WTC11 (cell line): ENCODE measurements around the gene NSG1. TPM values are rescaled to one million over a fixed set of nuclear protein-coding genes. Genes with fewer than 3 reads are reported as not detected.

Experiments used
- ATAC-seq: fragments of 200-7000 bp; cut with Tn5 transposase; 2 replicates; pipeline ENCODE4 v1.10.0; 2021; ENCODE audit warnings: mild to moderate bottlenecking, moderate library complexity
- CTCF ChIA-PET: fragments of 300-600 bp; sonication (Branson Sonifier 250); formaldehyde crosslinking; loops from one replicate; lab custom pipeline; 2021; ENCODE audit warnings: antibody characterized with exemption; lab: Charles Lee
- POLR2A ChIA-PET: fragments of 350-600 bp; sonication (Branson Sonifier 250); formaldehyde crosslinking; loops from one replicate; lab custom pipeline; 2021; ENCODE audit warnings: antibody characterized with exemption; lab: Charles Lee
- DNase-seq: peaks from one replicate; pipeline ENCODE4 v3.0.0; 2021; ENCODE audit warnings: low spot score
- H3K27ac Mint-ChIP-seq: 2 replicates; pipeline ENCODE4 v1.8.0; 2021; ENCODE audit warnings: mixed read lengths
- H3K27me3 Mint-ChIP-seq: 2 replicates; pipeline ENCODE4 v1.8.0; 2021; ENCODE audit warnings: low read depth, mild to moderate bottlenecking, moderate library complexity, mixed read lengths
- H3K36me3 Mint-ChIP-seq: 2 replicates; pipeline ENCODE4 v1.8.0; 2021; ENCODE audit warnings: mixed read lengths
- H3K4me1 Mint-ChIP-seq: 2 replicates; pipeline ENCODE4 v1.8.0; 2022; ENCODE audit warnings: mixed read lengths
- H3K4me3 Mint-ChIP-seq: 2 replicates; pipeline ENCODE4 v1.8.0; 2021; ENCODE audit warnings: mild to moderate bottlenecking, moderate library complexity, mixed read lengths
- H3K9me3 Mint-ChIP-seq: 2 replicates; pipeline ENCODE4 v1.8.0; 2021; ENCODE audit warnings: mixed read lengths
- AFF4 ChIP-seq: sonication (generic); formaldehyde crosslinking; IDR thresholded peaks from 2 replicates; pipeline ENCODE4 v1.8.1; 2023; ENCODE audit warnings: mild to moderate bottlenecking, missing genetic modification reagents, borderline replicate concordance
- ARID4B ChIP-seq: sonication (generic); formaldehyde crosslinking; IDR thresholded peaks from 2 replicates; pipeline ENCODE4 v1.8.0; 2023; ENCODE audit warnings: missing genetic modification reagents, mild to moderate bottlenecking, borderline replicate concordance
- CREM ChIP-seq: sonication (generic); formaldehyde crosslinking; IDR thresholded peaks from 2 replicates; pipeline ENCODE4 v1.8.1; 2022; ENCODE audit warnings: mild to moderate bottlenecking, missing genetic modification reagents, moderate library complexity
- ELF4 ChIP-seq: sonication (generic); formaldehyde crosslinking; IDR thresholded peaks from 2 replicates; pipeline ENCODE4 v1.8.1; 2022; ENCODE audit warnings: low read depth, mild to moderate bottlenecking, moderate library complexity, missing genetic modification reagents
- EMX1 ChIP-seq: fragments of 250-450 bp; sonication (Bioruptor Pico); IDR thresholded peaks from 2 replicates; pipeline ENCODE4 v1.8.0; 2021; ENCODE audit warnings: mild to moderate bottlenecking
- ESRRA ChIP-seq: sonication (generic); formaldehyde crosslinking; IDR thresholded peaks from 2 replicates; pipeline ENCODE4 v1.8.1; 2022; ENCODE audit warnings: mild to moderate bottlenecking, missing genetic modification reagents, borderline replicate concordance
- FOXJ3 ChIP-seq: sonication (generic); formaldehyde crosslinking; IDR thresholded peaks from 2 replicates; pipeline ENCODE4 v1.9.0; 2021; ENCODE audit warnings: missing genetic modification reagents, mild to moderate bottlenecking, borderline replicate concordance
- JUN ChIP-seq: sonication (generic); formaldehyde crosslinking; IDR thresholded peaks from 2 replicates; pipeline ENCODE4 v1.8.0; 2023; ENCODE audit warnings: mild to moderate bottlenecking, missing genetic modification reagents
- NFYB ChIP-seq: sonication (generic); formaldehyde crosslinking; conservative IDR thresholded peaks from 2 replicates; pipeline ENCODE4 v1.8.0; 2022; ENCODE audit warnings: low read depth, missing genetic modification reagents
- STAT6 ChIP-seq: sonication (generic); formaldehyde crosslinking; conservative IDR thresholded peaks from 2 replicates; pipeline ENCODE4 v1.8.1; 2023; ENCODE audit warnings: mild to moderate bottlenecking, low read depth, missing genetic modification reagents, moderate library complexity
- ZNF219 ChIP-seq: sonication (generic); formaldehyde crosslinking; IDR thresholded peaks from 2 replicates; pipeline ENCODE4 v1.8.0; 2023; ENCODE audit warnings: missing genetic modification reagents, mild to moderate bottlenecking, borderline replicate concordance
- total RNA-seq: library from RNA; stranded (reverse); gene quantifications from 3 replicates; pipeline ENCODE4 v1.2.3, GENCODE V29; 2021

Gene NSG1
- total RNA-seq, 1 experiment from 2014 or later: 24.2 TPM

- TF ChIP-seq AFF4 (CRISPR knock-in tag) (no peak), EMX1 (CRISPR knock-in tag) (no peak), FOXJ3 (CRISPR knock-in tag) (no peak), ESRRA (CRISPR knock-in tag) (no peak)
Measured at GRCh38 chr4:4385729-4386295, 1.1 kb upstream of the NSG1 start (continued).

GRCh38 chr4:4386296-4386735 is 586 bp upstream of the NSG1 start:
- Mint-ChIP-seq H3K36me3 (no peaks in the 10 kb centered on the region), H3K4me1 (peaks cover 21% of the 10 kb centered on the region), H3K27me3 (peaks cover 60% of the 10 kb centered on the region), H3K27ac (no peak overlapping the region), H3K9me3 (no peaks in the 10 kb centered on the region), H3K4me3 (peak overlapping the region; percentile 76)
- ChIA-PET POLR2A (no interaction called here), CTCF (interaction anchor here (1.0 to 2.8 kb wide), 3 partner anchors 9 to 44 kb away, joined by 5 to 27 read pairs (median 5); no protein-coding TSS in a partner anchor)
- DNase-seq: peak; percentile 30
- ATAC-seq: peak; percentile 34
- TF ChIP-seq CREM (no peak), JUN (CRISPR knock-in tag) (no peak), ZNF219 (CRISPR knock-in tag) (0 out of 2 replicates have a peak, but pooled peaks have one; percentile 58), STAT6 (no peak), ARID4B (CRISPR knock-in tag) (no peak), NFYB (CRISPR knock-in tag) (no peak), ELF4 (CRISPR knock-in tag) (no peak)
